GM12873 (cell line): ENCODE data around the gene LRRC8D.

ENCODE experiments used
- TF ChIP-seq, protein P1 (sequence below): IDR thresholded peaks from 2 replicates; pipeline ENCODE4 v1.5.1; 2012; ENCODE audit warnings: low read depth, mild to moderate bottlenecking, moderate library complexity, low read length, control low read depth; ENCODE audit not compliant: insufficient read depth; ENCODE audit errors: missing control alignments

The LRRC8D gene

DNA sequence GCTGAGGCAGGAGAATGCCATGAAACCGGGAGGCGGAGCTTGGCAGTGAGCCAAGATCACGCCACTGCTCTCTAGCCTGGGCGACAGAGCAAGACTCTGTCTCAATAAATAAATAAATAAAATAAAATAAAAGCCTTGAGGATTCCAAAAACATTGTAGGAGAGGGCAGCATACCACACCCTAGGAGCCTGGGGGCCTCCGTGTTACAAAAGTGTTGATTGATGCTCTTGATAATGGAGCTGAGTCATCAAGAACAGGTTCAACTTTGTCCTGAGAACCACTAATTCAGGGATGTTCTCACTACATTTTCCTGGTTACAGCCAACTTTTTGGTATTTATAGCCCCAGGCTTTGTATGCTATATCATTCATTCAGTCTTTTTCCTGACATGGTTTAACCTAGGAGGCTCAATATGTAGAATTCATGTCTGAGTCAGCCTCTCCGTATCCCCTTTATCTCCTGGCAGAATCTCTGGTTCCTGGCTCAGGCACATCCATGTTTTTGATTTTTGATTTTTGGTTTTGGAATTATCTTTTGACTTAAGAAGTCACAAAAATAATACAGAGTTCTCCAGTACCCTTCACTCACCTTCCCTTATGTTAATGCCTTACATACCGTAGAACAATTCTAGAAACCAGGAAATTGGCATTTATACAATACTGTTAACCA, 69.4 kb downstream of the LRRC8D start:
- TF ChIP-seq, protein P1, sequence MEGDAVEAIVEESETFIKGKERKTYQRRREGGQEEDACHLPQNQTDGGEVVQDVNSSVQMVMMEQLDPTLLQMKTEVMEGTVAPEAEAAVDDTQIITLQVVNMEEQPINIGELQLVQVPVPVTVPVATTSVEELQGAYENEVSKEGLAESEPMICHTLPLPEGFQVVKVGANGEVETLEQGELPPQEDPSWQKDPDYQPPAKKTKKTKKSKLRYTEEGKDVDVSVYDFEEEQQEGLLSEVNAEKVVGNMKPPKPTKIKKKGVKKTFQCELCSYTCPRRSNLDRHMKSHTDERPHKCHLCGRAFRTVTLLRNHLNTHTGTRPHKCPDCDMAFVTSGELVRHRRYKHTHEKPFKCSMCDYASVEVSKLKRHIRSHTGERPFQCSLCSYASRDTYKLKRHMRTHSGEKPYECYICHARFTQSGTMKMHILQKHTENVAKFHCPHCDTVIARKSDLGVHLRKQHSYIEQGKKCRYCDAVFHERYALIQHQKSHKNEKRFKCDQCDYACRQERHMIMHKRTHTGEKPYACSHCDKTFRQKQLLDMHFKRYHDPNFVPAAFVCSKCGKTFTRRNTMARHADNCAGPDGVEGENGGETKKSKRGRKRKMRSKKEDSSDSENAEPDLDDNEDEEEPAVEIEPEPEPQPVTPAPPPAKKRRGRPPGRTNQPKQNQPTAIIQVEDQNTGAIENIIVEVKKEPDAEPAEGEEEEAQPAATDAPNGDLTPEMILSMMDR, result no peak

DNA sequence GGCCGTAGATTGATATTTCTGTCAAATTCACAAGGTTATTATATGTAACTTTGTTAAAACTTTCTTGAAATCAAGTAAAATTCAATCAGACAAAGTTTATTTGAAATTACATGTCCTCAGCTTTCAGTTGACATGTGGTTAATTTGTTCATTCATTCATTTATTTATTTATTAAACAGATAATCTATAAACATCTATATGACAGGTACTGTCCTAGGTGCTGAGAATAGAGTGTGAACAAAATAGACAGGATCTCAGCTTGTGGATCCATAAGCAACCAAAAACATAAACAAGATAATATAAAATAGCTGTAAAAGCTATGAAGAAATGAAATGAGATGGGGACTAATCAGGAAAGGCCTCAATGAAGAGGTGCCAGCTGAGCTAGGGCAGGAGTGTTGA, 72.0 kb downstream of the LRRC8D start:
- TF ChIP-seq, protein P1, result no peak

DNA sequence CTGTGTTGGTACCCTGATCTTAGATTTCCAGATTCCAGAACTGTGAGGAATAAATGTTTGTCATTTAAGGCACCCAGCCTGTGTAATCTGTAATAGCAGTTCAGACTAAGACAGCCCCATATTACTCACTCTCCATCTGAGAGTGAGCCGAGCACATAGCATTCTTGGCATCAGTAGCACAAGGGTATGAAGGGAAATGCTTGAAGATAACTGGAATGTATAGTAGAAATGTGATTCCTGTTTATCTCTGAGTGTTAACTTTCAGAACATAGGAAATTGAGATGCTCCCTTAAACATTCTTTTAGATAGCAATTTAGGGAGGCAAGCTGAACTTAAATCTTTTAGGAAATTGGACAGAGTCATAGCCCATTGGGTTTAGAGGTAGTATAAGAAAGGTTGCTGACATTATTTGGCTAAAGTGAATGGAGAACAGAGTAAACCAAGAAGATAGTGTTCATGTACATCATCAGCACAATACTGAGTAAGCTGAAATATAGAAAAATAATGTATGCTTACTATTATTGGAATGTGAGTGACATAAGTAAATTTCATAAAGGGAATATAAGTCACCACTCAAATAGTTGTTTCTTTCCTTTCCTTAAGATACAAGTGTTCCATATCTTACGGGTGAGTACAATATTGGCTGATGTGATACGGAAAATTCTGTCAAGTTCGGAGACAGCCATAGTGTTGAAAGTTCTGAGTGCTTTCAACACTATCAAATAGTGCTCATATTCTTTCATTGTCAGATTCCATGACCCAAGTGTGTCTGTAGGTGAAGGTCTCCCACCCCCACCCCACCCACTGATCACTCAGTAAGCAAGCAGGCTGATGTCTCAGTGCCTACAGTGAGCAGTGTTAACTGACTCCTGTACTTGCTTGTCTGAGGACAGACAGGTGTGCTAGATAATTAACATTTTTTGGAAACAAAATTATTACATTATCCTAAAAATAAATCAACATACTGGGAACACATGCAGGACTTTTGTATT, 73.7 kb downstream of the LRRC8D start:
- TF ChIP-seq, protein P1, result no peak

DNA sequence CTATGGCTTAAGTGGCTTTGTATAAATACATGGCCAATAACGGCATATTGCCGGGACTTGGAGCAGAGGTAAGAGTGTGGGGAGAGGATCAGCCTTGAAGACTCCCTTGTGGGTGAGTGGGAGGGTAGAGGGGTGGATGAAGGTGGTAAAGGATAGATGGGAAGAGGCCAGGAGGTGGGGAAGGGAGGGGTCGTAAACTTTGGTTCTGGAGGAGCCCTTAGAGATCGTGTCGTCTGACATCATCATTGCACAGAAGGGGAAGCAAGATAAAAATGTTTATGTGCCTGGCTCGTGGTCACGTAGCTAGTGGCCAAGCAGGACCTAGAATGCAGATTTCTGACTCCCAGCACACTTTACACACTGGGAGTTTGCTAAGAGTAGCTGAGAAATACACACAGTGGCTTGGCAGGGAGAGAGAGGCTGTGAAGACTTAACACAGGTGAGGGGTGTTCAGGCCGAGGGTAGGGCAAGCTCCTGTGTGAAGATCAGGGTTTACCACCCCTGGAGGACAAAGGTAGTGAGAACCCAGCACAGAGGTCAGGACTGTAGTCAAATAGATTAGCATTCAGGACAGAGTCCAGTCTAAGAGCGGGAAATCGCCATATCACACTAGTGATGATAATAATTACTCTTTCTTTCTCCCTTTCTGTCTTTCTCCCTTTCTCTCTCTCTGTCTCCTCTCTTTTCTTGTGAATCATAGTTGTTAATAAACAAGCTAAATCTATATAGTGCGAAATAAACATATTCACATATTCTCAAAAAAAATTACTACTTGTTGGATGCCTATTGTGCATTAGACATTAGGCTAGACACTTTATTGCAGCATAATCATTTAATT, 75.5 kb downstream of the LRRC8D start:
- TF ChIP-seq, protein P1, result no peak

DNA sequence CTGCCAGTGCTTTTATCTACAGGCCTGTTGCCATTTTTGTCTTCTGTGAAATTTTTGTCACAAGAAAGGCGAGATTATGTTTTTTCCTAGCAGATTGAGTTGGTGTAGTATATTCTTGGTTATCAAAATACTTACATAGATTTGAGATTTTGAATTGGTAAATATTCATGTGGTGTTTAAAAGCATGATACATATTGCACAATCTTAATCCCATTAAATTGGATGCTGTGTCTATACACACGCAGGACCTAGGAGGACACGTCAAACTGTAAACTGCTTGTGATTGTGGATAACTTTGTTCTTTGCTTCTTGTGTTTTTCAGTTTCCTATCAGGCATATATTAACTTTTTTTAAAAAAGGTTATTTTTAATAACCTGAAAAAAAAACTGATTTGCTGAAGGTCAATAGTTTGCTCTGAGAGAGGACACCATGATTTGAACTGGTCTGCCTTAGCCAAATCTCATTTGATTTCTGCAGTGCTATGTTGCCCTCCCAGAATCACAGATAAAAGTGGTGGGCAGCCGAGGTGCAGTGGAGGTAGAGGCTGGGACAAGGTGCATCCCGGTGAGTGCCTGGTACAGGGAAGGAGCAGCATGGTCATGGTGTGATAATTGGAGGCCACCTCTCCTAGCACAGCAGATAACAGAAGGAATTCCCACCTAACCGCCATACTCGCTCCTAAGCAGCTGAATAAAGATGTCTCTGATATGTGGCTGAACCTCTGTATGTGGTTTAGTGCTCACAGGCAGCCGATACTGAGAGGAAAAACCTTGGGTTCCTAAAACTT, 76.7 kb downstream of the LRRC8D start:
- TF ChIP-seq, protein P1, result no peak

DNA sequence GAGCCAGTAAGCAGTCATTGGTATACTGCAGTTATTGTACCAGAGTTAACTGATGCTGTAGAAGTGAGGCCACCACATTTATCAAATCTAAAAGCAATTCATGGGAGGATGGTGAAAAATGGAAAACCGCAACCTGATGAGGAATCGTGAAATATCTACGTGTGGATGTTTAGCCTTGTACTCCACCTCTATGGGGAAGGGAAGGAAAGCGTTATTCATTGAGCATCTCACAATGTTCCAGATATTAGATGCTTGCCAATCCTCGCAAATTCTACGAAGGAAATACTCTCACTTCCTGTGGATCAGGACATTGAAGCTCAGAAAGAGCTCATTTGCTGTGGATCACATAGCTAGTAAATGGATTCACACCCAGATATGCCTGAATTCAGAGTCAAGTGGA, 77.3 kb downstream of the LRRC8D start:
- TF ChIP-seq, protein P1, result no peak
